Measurements from ENCODE around the gene SLC39A11.

- TF ChIP-seq CTCF (IDR thresholded peaks at IDR 0.05) (no peak), EZH2 (IDR thresholded peaks at IDR 0.05) (no peak), EZH2phosphoT487 (IDR thresholded peaks at IDR 0.05) (no peak)
Measured at GRCh38 chr17:72816406-72816805, 276.1 kb downstream of the SLC39A11 start.
